ENCODE results near the gene THSD4.

The THSD4 gene

DNA sequence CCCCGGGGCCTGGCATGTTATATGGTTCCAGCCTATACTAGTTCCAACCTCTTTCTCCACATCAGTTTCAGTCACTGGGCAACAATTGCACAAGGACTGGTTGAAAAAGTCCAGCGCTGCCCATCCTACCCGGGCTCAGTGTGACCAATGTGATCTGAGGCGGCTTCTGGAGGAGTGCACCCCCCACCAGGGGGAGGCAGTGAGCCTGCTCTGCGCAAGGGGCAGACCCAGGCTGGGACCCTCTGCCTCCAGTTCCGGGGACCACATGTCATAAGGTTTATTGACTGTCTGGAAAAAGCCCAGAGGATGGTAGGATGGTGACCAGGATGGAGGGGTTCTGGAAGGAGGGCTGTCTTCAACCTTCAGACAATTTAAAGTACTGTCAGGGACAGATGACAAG, 669.4 kb downstream of the THSD4 start:
- DNase-seq (ENCODE audit: low read depth), result no peak

DNA sequence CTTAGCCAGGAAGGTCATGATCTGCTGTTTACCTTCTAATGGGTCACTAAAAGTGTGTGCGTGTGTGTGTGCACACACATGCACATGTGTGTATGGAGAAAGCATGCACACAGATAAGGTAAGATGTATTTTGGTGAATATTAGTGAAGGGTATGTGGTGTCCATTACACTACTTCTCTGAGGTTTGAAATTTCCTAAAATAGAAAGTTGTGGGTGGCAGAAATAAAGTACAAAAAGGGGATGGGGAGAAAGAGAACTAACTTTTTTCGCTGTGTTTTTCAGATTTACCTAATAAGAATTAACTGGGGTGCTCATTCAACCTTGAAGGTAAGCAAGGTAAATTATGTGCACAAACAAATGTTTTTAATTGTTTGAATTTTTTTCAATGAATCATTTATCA, 670.7 kb downstream of the THSD4 start:
- DNase-seq (ENCODE audit: low read depth), result no peak

- DNase-seq (ENCODE audit: low read depth), result no peak
Observed at GRCh38 chr15:71786673-71787072, 671.4 kb downstream of the THSD4 start.

DNA sequence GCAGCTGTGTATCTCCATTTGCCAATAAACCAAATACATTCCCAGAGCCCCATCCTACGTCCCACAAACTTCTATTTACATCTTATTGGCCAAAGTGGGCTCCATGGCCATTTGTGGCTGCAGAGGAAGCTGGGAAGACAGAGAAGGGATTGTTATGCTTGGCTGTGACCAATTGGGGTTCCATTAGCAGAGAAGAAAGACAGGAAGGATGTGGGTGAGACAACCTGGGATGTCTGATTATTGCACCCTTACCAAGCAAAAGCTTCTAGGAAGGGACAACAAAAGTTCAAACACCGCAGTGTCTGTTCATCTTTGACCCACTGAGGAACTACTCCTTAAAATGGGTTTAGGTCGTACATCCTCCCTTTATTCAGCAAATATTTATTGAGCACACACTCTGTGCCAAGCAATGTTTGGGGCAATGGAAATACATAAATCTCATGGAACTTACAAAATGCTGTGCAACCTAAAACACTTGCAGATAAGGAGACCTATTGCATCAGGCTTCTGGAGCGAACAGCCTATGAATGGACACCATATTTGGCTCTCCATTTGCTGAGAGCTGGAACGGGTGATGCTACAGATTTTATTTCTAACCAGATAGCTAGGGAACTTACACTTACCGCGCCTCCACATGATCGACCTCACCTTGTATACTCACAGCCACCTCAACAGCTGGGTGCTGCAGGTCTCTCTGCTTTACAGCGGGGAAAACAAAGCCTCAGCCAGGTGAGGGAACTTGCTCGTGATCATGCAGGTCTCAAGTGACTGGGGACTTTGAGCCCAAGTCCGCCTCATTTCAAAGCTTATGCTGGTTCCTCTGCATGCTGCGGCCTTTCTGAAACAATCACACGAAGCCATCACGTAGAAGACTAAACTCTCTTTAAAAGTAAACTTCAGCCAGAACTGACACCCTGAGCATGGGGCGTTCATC, 673.6 kb downstream of the THSD4 start:
- DNase-seq (ENCODE audit: low read depth), result no peak

DNA sequence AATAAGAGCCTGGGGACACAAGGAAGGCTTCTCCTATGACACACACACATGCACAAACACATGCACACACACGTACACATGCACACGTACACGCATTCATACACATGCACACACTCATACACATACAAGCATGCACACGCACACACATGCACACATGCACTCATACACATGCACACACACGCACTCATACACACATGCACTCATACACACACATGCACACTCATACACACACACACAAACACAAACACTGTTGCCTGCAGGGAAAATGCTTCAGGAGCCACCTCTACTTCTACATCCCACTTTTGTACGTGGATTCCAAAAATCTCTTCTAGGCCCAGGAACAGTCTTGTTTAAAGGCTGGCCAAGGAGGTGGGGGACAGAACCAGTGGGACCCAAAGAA, 674.3 kb downstream of the THSD4 start:
- DNase-seq (ENCODE audit: low read depth), result no peak

GRCh38 chr15:71790081-71790480, 674.8 kb downstream of the THSD4 start:
- no peak for DNase-seq (ENCODE audit: low read depth)

- no peak for DNase-seq (ENCODE audit: low read depth)
Observed at GRCh38 chr15:71791975-71792374, 676.7 kb downstream of the THSD4 start.

DNA sequence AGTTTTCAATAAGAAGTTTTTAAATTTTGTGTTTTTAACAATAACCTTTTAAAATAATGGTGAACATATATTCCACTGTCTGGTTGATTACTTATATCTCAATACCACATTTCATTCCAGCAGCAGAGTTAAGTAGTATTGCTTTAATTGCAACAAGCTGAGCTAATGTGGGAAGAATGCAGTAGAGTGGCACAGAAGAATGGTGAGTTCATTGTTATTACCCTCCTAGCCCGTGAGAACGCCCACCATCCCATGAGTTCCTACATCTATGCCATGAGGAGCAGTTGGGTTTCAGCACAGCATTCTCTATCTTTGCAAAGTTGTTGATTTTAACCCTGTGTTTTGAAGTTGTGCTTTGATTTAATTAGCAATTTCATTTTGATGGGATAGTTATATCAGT, 677.2 kb downstream of the THSD4 start:
- no peak for DNase-seq (ENCODE audit: low read depth)

DNA sequence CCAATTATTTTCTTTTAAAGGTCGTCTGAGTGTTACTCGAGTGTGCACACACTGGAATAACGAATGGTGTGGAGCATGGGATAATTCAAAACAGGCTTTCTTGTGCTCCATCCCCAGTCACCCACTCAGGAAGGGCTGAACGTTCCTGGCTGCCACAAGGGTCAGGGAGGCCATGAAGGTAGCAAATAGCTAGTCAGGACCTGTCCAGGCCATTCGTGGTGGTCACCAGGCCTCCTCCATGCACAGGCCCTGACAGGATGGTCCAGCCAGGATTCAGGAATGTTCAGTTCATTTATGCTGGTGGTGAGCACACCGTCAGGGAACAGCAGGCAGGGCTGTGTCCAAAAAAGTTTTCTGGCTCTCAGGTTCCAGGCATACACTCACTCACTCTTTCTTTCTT, 683.4 kb downstream of the THSD4 start:
- no peak for DNase-seq (ENCODE audit: low read depth)

GRCh38 chr15:71800190-71800589, 684.9 kb downstream of the THSD4 start:
- no peak for DNase-seq (ENCODE audit: low read depth)

DNA sequence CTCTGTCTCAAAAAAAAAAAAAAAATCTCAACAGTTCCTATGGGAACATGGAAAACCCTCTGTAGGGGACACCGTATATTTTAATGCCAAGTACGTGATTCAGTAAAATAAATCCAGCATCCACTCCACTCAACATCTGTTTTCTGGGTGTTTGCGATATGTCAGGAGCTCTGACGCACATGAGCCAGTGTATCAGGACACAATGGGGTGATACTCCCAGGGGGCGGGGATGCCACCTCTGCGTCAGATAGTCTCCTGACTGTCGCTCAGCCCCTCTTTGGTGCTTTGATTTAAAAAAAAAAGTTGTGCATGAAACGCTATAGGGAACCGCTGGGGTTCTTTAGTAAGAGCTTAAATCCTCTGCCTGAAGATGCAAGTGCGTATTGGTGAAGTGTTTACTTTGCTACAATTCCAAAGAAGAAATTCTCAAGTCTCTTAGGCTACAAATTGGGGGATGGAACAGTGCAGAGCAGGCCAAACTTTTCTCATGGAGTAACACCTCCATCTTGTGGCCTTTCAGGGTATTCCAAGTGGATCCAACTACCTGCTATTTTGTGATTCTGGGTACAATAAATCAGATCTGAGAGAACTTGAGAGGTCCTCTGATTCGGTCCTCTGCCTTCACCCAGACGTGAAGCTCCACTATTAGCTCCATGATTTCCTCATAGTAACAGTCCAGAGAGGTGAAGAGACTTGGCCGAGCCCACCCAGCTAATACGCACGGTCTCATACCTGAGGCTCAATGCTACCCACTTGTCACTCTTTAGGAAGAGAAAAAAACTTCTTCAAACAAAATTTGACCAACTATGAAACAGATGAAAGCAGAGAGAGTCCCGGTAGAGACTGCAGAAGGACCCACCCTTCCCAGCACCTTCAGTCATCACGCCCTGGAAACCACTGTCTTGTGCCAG, 685.8 kb downstream of the THSD4 start:
- DNase-seq (ENCODE audit: low read depth), result peak; percentile 67

GRCh38 chr15:71801935-71802655, 686.8 kb downstream of the THSD4 start:
- DNase-seq (ENCODE audit: low read depth), result no peak

DNA sequence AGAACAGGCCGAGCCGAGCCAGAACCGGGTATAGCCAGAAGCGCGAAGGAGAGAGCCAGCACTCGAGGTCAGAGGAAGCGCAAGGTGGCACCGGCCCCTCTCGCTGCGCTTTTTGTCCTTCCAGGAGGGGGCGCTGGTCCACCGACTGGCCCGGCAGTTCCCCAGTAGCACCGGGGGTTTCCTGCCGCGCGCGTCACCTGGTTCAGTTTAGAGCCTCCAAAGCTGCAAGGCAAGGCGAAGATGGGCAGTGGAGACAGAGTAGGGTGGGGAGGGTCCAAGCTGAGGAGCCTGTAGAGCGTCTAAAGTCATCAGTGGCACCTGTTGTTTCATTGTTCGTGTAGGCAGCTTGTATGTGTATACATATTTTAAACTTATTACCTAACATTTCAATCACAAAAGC, 687.5 kb downstream of the THSD4 start:
- DNase-seq (ENCODE audit: low read depth), result no peak

DNA sequence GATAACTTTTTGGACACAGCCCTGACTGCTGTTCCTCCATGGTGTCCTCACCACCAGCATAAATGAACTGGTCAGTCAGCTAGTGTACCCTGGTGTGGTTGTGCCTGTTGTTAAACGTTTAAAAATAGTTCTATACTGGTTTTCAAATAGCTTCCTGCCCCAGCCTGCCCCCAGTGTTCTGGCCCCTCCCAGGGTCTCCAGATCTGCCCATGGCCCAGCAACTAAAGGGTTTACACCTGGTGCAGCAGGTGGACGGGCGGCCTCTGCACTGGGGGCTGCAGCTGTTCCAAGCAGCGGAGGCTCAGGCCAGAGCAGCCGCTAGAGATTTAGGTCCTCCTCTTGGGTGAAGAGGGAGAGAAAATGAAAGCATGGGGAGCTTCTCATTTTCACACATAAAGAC, 689.0 kb downstream of the THSD4 start:
- DNase-seq (ENCODE audit: low read depth), result no peak

- DNase-seq (ENCODE audit: low read depth), result no peak
Observed at GRCh38 chr15:71804695-71805470, 689.6 kb downstream of the THSD4 start.

DNA sequence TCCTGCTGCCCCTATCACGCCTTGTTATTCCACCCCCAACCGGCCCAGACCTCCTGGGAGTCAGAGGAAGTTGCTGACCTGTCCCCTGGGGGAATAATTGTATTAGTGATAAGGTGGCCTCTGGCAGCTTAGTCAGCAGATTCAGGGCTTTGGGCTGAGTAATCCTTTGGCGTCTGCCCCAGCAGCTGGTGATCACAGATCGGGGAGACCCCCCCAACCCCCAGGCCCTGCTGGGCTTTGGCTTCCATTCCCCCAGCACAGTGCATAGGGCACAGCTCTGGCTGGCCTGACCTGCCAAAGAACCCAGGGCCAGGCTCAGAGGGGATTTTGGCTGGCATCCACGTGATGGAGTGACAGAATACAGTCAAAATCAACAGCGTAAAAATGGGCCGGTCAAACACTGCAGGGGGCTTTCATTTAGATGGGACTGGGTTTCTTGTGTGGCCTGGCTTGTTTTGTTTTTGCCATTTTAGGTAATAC, 691.2 kb downstream of the THSD4 start:
- DNase-seq (ENCODE audit: low read depth), result no peak

DNA sequence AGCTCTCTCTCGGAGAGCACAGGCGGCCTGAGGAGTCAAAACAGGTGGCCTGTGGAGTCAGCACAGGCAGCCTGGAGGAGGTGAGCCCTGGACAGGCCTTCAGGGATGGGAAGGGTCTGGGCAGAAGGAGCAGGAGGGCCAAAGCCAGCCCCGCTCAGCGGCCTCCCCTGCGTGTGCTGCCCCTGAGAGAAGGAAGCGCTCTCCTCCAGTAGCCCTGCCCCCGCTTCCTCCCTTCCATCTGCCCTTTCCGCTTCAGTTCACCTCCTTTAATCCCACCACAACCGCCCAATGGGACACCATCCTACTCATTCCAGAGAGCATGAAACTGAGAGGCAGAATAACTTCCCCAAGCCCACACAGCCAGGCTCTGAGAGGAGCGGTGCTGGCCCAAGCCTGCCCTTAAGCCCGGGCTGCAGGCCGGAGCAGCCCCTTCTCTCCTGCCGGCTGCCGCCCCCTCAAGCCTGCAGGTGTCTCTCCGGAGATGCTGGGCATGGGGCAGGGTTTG, 691.9 kb downstream of the THSD4 start:
- no peak for DNase-seq (ENCODE audit: low read depth)

DNA sequence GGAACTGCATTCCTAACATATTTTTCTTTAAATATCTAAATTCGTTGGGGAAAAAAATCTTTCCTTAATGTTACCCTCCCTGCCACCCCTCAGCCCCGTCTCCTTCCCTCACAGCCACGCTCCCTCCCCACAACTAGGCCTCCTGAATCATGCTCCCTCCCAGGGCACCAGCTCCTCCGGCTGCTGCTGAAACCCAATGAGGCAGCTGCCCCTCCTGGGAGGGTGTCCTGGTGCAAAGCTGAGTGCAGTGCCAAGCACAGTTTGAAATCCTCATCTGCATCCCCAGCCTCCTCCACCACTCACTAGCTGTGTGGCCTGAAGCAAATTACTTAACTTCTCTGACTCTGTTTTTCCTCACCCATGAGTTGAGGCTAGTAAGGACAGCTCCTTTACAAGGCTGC, 692.4 kb downstream of the THSD4 start:
- no peak for DNase-seq (ENCODE audit: low read depth)

DNA sequence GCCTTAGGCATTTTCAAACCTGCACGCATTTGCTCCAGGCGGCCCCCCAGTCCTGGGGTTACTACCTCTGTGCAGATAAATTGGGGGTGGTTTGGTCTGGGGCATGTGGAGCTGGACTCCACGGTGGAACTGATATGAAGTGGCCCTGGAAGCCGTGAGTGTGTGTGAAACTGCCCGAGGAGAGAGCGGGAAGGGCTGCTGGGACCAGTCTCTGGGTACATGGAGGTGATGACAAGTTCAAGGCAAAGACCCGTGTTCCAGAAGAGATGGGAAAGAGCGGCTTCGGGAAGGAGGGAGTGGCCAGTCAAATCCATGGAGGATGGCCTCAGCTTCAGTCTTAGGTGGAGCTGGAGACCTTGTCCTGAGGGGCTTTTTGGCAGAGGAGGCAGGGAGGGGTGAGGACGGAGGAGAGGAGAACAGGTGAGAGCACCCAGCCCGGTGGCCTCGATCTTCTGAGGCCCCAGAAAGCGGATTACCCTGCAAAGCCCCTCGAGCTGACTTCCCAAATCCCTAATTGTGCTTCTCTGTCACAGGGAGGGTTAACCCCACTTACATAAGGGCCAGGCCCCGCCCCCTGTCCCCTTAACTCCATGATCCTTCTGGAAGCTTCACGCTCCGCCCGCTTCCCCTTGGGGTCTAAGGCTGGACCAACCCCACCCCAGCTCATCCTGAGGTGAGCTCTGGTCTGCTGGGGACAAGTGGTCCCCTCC, 693.2 kb downstream of the THSD4 start:
- no peak for DNase-seq (ENCODE audit: low read depth)

DNA sequence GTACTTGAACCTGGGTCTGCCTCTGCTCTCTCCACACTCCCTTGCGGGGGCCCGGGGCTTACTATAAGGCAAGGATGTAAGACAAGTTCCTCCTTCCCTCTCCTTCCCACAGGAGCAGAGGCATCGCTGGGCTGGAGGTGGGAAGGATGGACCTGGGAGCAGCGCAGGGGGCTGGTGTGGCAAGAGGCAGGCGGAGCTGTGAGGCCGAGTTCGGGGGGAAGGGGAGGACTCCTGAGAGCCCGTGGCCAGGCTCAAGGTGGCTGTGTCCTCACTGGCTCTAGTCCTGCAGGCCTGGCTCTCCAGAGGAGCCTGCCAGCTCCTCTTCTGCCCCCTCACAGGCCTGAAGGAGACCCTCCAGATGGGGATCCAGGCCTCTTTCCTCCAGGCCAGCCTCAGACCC, 694.1 kb downstream of the THSD4 start:
- no peak for DNase-seq (ENCODE audit: low read depth)

Measured in stromal cell of bone marrow (primary cell).